Stimulated activated CD4-positive, alpha-beta T cell treated with anti-CD3 and anti-CD28 coated beads, Interleukin-15, amount 100 ng/mL, for 48 hours (primary cell): ENCODE results near the gene SLFN12L.
"Not testable (repeated sequence)": the region's sequence is repeated elsewhere in the genome, so short reads cannot be mapped to it uniquely, and the experiment has no call there.

Experiments
- DNase-seq, 2 donors: peaks; one replicate each; pipeline ENCODE4 v3.0.0-alpha.2; 2020; ENCODE audit warnings: low read depth in 2 of 2

Gene SLFN12L

DNA sequence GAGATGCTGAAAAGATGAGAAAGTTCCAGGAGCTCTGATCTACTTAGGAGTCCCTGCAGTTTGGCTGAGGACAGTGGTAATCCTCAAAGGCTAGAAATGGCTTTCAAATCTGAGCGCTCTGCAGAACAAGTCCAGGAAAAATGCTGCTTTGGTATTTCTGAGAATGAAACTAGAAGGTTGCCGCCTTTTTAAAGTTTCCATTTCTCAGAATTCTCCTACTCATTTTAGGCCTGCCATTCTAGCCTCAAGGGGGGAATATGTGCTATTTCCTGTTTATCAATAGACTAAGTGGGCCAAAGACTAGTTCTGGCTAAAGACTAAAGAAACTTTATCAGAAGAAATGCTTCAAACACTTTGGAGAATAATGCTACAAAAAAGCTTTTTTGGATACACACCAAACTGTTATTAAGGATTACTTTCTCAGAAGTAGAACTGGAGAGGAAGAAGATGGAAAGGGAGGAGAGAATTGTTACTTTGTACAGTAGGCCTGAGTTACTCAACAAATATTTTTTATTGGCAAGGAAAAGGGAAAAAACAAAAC is at the start of gene SLFN12L:
SLFN12L (minus strand) TSS at position 78 of the 541 bp plus-strand sequence. CDS start 15,314 bp downstream, outside the sequence.
- DNase-seq, result no peak

DNA sequence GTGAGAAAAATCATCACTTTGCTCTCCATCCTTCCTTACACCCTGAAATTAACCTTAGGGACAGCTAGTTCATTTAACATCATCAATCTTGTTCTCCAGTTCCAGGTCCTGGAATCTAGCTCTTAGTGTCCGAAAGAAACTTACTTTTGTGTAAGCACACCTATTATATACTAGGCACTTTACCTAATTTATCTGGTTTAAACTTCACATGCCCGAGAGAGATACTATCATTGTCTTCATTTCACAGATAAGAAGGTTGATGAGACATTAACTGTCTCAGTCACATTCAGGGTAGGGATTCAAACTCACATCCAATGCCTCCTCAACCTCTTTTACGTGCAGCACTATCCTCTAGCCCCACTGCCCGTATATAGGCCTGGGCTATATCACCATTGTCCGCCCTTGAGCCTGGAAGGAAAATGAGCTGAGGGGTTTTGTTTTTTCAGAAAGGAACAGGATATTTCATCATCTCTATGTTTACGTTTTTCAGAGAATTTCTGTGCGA is 49.1 kb upstream of the SLFN12L start:
- no peak for DNase-seq

DNA sequence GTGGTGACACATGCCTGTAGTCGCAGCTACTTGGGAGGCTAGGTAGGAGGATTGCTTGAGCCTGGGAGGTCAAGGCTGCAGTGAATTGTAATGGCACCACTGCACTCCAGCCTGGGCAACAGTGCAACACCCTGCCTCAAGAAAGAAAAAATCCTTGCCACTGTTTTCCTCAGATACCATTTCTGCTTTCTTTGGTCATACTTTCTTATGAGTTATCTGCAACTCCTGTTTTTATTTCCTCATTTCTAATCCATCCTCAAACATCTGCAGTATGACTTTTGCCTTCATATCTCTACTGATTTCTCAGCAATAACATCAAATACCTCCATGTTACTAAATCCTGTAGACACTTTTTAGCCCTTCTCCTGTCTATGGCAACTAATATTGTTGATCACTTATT is 46.6 kb upstream of the SLFN12L start:
- no peak for DNase-seq

DNA sequence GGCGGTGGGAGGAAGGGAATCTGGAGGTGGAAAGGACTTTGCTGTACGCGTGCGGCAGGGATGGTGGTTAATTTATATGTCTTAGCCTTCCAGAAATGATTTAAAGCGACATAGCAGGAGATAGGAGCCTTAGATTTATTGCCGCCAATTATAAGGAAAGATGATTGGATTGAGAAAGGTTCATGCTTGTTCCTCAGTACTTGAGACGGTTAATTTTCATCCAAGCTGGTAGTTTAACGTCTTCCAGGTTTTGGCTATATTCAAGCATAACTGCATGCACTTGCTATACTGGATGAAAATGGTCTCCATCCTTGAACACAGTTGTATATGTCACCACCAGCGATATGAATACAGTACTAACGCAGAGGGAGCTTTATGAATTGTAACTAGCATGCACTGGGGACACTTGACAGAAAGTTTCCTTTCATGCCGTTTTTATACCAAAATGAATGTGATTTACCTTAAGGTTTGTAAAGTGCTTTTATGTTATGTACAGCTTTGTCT is 41.5 kb upstream of the SLFN12L start:
- DNase-seq, result no peak

DNA sequence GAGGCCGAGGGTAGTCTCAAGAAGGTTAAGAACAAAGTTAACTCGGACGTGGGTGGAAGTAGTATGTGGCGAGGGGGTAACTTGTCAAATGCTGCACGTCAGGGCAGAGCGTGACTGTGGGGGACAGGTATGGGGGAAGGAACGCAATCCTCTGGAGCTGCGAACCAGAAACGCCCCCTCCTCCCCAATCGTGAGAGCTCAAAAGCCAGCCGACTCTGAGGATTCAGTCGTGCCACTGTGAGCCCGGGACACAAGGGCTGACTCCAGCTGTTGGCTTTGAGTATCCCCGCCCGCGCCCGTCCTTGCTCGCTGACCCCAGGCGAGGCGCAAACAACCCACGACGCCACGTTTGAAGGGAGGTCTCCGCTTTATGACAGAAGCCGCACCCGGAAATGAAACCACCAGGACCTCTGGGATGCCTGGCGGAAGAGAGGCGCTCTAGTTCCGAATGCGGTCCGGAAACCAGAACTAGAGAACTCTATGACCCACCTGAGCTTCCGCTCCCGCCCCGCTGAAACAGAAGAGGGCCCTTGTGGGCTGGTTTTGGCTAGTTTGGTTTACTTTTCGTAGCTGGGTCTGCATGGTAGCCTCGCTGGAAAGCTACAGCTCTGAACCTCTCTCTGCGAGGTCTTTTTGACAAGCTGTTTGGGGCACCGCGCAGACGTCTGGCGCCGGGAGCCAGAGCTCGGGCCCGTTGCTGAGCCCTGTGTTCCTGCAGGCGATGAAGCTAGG is 40.9 kb upstream of the SLFN12L start, which contains the start of gene PEX12:
PEX12 (minus strand) TSS at position 375 of the 732 bp plus-strand sequence. CDS start 550 bp downstream, outside the sequence.
- DNase-seq, result peak; percentile 76

DNA sequence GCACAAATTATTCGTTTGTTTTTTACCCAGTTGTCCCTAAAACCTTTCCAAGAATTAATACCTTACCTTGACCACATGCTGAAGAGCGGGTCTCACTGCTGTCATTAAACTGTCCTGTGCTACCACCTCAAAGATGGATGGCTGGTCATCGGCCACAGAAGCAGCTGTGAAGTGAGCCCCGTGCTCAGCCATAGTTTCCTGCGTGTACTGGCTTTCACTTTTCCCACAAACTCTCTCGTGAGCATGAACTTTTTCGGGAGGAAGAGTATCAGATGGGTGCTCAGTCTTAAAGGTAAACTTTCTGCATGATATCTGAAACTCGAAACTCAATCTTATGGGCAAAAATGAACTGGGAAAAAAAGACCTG is 40.3 kb upstream of the SLFN12L start:
- no peak for DNase-seq

DNA sequence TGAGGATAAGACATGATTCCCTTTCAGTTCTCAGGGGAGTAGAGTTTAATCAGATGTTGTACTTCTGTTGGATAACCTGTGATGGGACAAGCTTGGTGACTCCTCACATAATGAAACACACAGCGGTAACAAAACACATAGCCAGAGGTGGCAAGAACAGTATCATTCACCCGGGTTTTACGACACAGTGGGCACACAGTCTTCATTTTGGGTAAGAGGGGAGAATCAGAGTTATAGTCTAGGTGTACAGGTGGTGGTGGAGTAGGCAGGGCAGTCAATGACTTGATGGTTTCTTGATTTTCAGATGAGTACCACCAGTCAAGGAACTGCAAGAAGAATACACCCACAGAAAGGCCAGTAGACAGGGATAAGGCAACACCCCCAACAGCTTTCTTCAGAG is 38.3 kb upstream of the SLFN12L start:
- DNase-seq, result no peak

DNA sequence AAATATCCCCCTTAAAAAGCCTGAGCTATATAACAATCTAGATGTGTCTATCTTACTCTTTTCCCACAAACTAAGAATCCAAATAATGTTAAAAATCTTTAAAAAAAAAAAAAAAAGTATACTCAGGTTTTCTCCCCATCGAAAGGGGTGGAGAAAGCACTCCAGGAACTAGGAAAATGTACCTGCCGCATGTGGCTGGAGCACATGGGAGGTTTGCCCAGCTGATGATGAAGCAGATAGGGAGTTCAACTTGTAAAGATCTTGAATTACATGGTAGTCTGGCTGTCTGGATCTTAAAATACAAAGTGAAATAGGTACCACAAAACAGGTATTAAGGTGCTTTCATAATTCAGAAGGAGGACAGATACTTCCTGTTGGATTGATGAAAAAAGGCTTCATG is 31.9 kb upstream of the SLFN12L start:
- DNase-seq, result no peak

DNA sequence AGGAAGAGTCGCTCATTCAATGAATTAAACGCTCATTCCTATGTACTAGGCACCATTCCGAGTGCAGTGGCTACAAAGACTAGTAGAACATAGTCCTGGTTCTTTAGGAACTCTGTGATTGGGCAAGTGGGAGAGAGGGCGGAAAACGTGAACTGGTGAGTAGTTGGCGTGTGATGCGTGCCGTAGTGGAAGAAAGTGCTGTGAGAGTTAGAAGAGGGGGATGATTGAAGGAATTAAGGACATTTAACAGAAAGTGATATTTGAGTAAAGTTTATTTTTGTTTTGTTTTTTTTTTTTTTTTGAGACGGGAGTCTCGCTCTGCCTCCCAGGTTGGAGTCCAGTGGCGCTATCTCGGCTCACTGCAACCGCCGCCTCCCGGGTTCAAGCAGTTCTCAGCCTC is 31.1 kb upstream of the SLFN12L start:
- DNase-seq, result peak in 1 of 2 donors; percentile 42

DNA sequence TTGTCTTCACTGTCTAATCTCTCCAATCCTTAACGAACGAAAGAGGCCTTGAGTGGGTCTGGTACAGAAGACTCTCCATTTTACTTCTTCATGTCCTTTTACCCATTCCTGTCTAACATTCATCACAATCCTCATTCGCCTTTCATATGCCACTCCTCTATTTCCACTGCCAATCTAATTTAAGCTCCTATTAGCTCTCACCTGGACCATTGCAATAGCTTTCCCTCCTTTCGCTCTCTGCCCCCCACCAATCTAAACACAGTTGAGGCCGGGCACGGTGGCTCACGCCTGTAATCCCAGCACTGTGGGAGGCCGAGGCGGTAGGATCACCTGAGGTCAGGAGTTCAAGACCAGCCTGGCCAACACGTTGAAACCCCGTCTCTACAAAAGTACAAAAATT is 29.5 kb upstream of the SLFN12L start:
- DNase-seq, result no peak

DNA sequence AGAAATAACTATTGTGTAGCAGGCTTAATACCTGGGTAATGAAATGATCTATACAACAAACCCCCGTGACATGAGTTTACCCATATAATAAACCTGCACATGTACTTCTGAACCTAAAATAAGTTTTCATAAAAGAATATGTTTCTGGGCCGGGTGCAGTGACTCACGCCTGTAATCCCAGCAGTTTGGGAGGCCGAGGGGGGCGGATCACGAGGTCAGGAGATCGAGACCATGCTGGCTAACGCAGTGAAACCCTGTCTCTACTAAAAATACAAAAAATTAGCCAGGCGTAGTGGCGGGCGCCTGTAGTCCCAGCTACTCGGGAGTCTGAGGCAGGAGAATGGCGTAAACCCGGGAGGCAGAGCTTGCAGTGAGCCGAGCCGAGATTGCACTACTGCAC is 25.7 kb upstream of the SLFN12L start:
- DNase-seq, result not testable (repeated sequence)

DNA sequence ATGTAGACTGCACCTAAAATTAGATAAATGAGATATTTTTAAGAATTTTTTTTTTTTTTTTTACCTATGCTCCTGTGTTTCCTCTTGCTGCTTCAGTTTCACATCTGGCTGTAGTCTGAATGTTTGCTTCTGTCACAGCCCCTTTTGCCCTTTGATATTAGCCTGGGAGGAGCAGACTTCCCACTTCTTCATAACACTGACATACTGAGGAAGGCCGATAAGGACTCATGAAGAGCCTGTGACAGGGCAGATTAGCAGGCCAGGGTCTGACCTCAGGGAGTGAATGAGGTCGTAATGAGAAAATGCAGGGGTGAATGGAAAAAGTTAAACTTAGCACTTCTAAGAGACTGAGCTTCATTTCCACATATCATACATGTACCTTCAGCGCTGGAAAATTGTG is 23.2 kb upstream of the SLFN12L start, which contains the start of gene SLFN14:
SLFN14 (minus strand) TSS at position 117 of the 400 bp plus-strand sequence. CDS start 2,757 bp downstream, outside the sequence.
- no peak for DNase-seq

DNA sequence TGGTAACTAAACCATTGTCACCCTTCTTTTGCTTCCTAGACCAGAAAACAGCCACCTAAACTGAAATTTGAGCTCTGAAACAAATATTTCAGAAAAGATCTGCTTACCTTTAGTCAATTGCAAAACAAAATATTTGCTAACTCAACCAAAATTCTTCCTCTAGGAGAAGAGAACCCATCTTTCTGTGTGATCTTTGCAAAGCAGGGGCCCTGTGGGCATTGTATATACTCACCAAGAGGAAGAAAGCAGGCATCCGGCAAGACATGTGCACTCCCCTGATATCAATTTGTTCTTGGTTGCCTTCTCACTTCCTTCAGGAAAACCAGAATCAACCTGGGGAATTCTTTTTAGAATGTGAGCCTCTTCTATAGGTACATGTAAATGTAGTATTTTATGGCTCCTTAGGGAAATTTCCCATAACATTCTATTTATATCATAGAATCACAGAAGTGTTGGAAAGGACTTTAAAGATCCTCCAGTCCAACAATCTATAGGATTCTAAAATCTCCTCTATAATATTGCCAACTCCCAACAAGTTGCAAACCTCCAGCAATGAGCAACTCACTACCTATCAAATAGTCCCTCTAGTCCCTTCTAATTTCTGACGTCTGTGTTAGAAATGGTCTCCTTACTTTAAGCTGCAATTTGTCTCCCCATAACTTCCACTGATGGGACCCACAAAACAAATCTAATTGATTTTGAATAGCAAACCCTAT is 22.2 kb upstream of the SLFN12L start:
- DNase-seq, result no peak

DNA sequence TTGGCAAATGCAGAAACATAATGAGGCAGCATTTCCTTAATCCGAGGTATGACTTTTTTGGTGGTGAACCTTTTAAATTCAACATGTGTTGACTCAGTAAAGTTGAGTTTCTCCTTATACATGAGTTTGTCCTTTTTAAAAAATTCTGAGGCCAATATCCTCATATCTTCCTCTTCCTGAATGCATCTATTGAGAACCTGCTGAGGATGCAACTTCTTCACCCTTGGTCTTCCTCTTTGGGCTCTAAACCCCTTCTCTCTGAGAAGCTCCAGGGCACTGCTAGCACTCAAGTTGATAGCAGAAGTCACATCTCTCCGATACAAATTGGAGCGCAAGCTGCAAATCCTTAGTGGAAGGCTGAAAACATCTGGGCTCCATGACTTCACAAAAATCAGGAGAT is 19.9 kb upstream of the SLFN12L start:
- DNase-seq, result no peak

DNA sequence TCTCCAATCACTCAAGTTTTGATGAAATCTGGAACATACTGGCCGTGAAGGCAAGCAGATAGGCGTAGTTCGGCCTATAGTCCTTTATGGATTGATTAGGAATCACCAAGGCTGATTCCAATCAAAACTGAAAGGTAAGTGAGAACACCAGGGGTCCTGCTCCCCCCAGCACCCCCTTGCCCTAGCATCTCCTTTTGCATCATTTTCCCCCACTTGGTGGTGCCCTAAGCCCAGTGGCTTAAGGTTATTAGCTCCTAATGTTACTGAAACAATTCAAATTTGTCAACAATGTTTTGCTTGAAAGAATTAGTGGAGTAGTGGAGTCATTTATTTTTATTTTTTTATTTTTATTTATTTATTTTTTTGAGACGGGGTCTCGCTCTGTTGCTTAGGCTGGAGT is 18.2 kb upstream of the SLFN12L start:
- DNase-seq, result no peak

DNA sequence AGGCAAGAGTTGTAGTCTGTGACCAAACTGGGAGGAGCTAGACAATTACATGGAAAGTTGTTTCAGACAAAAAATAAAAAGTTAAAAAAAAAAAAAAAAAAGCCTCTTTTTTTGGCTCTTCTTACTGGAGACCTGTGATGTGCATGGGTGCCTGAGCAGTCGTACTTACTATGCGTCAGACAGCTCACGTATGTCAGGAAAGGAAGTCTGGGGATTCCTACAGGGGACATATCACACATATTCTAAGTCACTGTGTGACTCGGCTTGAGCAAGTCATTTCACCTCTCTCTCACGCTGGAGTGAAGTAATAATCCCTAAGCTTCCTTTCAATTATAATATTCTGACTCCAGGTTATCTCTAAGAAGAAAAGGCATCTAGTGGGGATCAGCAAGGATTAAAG is 17.2 kb upstream of the SLFN12L start:
- DNase-seq, result no peak

DNA sequence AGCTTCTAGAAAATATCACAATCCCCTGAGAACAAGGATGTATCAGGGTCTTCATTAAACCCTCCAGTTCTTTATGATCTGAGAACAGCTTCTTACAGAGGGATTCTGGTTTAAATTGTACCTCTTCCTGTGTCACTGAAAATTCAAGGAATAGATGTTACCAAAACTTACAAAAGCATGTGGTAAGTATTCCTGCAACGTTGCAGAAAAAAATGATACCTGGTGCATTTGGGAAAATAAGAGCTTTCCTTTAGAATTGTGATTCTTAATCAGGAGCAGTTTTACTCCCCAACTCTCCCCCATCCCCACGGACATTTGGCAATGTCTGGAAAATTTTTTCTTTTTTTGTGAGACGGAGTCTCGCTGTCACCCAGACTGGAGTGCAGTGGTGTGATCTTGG is 15.8 kb upstream of the SLFN12L start:
- no peak for DNase-seq

DNA sequence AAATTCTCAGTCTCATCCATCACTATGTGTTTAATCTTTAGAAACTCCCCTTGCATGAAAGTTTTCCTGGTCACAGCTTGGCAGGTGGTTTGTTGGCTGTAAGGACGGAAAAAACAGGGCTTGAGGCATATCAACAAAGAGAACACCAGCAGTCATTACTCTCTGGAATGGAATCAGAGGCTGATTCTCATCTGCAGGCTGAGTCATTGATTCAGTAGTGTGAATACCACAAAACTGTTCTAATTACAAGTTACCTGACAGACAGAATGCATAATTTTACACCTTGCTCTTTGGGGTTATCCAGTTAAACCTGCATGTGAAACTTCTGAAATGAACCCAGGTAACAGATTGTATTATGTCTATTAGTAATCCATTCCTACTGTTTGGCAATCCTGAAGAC is 11.5 kb upstream of the SLFN12L start:
- no peak for DNase-seq

DNA sequence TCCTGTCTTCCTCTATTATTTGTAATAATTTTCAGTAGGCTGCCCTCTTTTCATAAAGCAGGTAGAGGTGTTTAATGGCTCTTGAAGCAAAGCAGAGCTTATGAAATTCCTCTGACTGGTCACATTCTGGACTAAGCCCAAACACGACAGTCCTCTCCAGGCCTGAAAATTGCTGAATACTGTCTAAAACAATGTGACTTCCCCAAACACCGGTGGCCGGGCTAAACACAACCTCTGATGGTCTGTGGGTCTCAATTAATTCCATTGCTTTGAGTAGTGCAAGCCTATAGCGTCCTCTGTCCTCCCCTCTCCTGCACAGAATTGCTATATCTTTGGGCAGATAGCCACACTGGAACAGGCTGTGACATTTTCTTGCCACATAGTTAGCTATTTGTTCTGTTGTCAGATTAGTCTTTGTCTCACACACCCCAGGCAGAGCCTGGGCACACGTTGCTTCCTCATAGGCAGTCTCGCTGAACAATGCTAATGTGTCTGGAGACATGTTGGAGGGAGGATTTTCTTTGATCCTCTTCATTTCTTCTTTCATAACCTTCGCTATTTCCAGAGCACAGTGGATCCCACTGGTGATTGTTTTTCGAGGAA is 10.8 kb upstream of the SLFN12L start:
- DNase-seq, result no peak

DNA sequence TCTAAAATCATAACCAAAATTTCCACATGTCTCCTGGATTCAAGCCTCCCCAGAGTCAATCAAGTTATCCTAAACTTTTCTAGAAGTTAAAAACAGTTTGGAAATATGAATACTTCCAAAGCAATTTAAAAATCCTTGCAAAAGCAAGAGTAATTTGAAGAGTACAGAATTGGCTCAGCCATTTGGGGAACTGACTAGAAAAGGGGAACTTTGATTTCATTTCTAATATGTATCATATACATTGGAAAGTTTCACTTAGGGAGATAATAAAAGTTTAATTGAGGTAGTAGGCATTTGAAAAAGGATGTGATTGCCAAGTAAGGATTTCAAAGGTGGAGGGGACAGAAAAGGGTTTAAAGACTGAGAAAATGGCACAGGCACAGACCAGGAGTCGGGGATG is 9.0 kb upstream of the SLFN12L start:
- no peak for DNase-seq

DNA sequence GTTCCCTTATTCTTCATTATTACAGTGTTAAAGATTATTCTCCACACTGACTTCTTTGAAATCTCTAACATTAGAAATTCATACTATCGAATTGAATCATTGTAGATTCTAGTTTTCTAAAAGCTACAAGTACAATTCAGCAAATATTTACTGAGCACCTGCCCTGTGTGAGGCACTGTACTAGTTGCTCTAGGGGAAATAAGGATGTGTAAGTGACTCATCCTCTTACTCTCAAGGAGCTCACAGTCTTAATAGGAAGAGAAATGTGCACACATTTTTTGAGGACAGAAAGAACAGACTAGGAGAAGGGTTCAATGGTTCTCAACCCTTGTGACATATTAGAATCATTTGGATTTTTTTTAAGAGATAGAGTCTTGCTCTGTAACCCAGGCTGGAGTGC is 7.7 kb upstream of the SLFN12L start:
- no peak for DNase-seq

DNA sequence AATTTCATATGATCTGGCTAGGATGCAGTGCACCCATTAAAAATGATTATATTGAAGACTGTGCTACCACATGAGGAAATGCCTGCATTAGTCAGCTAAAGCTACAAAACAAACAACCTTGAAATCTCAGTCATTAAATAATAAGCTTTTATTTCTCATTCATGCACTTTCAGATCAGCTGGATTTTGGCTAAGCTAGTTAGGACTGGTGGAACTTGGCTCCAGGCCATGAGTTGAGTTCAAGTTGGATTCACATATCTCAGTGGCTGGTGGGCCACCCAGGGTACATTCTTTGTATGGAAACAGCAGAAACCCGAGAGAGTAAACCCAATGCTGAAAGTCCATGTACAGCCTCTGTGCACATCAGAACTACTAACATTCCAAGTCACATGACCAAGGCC is 6.4 kb upstream of the SLFN12L start:
- DNase-seq, result no peak
